Osteocyte (in vitro differentiated cells): ENCODE results near the gene NACC2. TPM values are rescaled to one million over a fixed set of nuclear protein-coding genes. Genes with fewer than 3 reads are reported as not detected.
"Not testable (repeated sequence)": the region's sequence is repeated elsewhere in the genome, so short reads cannot be mapped to it uniquely, and the experiment has no call there.

ENCODE experiments used
- DNase-seq: peaks from one replicate; pipeline ENCODE4 v3.0.0; 2021; ENCODE audit warnings: mixed read lengths; ENCODE audit not compliant: unreplicated experiment; ENCODE audit errors: extremely low spot score
- H3K27ac Mint-ChIP-seq: one replicate; pipeline ENCODE4 v1.8.0; 2021; ENCODE audit warnings: mild to moderate bottlenecking, mixed read lengths; ENCODE audit not compliant: unreplicated experiment
- H3K27me3 Mint-ChIP-seq: one replicate; pipeline ENCODE4 v1.8.0; 2021; ENCODE audit warnings: mixed read lengths; ENCODE audit not compliant: unreplicated experiment
- H3K36me3 Mint-ChIP-seq: one replicate; pipeline ENCODE4 v1.8.0; 2021; ENCODE audit warnings: mixed read lengths; ENCODE audit not compliant: unreplicated experiment
- H3K4me1 Mint-ChIP-seq: one replicate; pipeline ENCODE4 v1.8.0; 2021; ENCODE audit warnings: mixed read lengths; ENCODE audit not compliant: unreplicated experiment
- H3K4me3 Mint-ChIP-seq: one replicate; pipeline ENCODE4 v1.8.0; 2021; ENCODE audit warnings: mild to moderate bottlenecking, moderate library complexity, mixed read lengths; ENCODE audit not compliant: unreplicated experiment
- H3K9me3 Mint-ChIP-seq: one replicate; pipeline ENCODE4 v1.8.0; 2021; ENCODE audit warnings: mixed read lengths; ENCODE audit not compliant: unreplicated experiment
- CTCF ChIP-seq: fragments of 200-600 bp; sonication (generic); IDR thresholded peaks from 2 replicates; pipeline ENCODE4 v1.5.0; 2021; ENCODE audit warnings: antibody characterized with exemption, mild to moderate bottlenecking, moderate library complexity
- total RNA-seq: library from RNA; stranded (reverse); gene quantifications from 2 replicates; pipeline ENCODE4 v1.2.1, GENCODE V29; 2021

The NACC2 gene
- total RNA-seq, 1 donor from 2014 or later, result 40.1 TPM

GRCh38 chr9:135969064-135969683 lies 125.9 kb downstream of the NACC2 start:
- no peak overlapping the region for H3K27ac Mint-ChIP-seq
- H3K4me3 Mint-ChIP-seq, result no peak overlapping the region
- H3K36me3 Mint-ChIP-seq, result no peaks in the 10 kb centered on the region
- DNase-seq, result no peak
- peaks cover 15% of the 10 kb centered on the region for H3K27me3 Mint-ChIP-seq
- peaks cover 9% of the 10 kb centered on the region for H3K4me1 Mint-ChIP-seq
- no peaks in the 10 kb centered on the region for H3K9me3 Mint-ChIP-seq
- TF ChIP-seq CTCF, result no peak

- no peaks in the 10 kb centered on the region for H3K36me3 Mint-ChIP-seq
- peaks cover 9% of the 10 kb centered on the region for H3K4me1 Mint-ChIP-seq
- no peaks in the 10 kb centered on the region for H3K9me3 Mint-ChIP-seq
- no peak overlapping the region for H3K4me3 Mint-ChIP-seq
- H3K27me3 Mint-ChIP-seq, result peaks cover 20% of the 10 kb centered on the region
- no peak for DNase-seq
- TF ChIP-seq CTCF, result no peak
- no peak overlapping the region for H3K27ac Mint-ChIP-seq
Measured at GRCh38 chr9:135968601-135969000, 126.5 kb downstream of the NACC2 start.

- Mint-ChIP-seq H3K9me3 (no peaks in the 10 kb centered on the region), H3K4me3 (no peak overlapping the region), H3K4me1 (peaks cover 9% of the 10 kb centered on the region), H3K27ac (no peak overlapping the region), H3K27me3 (peaks cover 15% of the 10 kb centered on the region), H3K36me3 (no peaks in the 10 kb centered on the region)
- no peak for DNase-seq
- TF ChIP-seq CTCF, result no peak
Measured at GRCh38 chr9:135968083-135968476, 127.0 kb downstream of the NACC2 start.

- H3K9me3 Mint-ChIP-seq, H3K4me1 Mint-ChIP-seq, H3K27ac Mint-ChIP-seq, H3K36me3 Mint-ChIP-seq, DNase-seq, H3K4me3 Mint-ChIP-seq: not testable (repeated sequence)
- H3K27me3 Mint-ChIP-seq, result peaks cover 17% of the 10 kb centered on the region
Measured at GRCh38 chr9:135966916-135967260, 128.2 kb downstream of the NACC2 start.

- Mint-ChIP-seq H3K27ac (no peak overlapping the region), H3K27me3 (peaks cover 17% of the 10 kb centered on the region)
- DNase-seq, result no peak
Measured at GRCh38 chr9:135965124-135965756, 129.8 kb downstream of the NACC2 start.

More at GRCh38 chr9:135965124-135965756, 129.8 kb downstream of the NACC2 start:
- Mint-ChIP-seq H3K4me3 (no peak overlapping the region), H3K9me3 (no peaks in the 10 kb centered on the region), H3K36me3 (no peaks in the 10 kb centered on the region), H3K4me1 (peaks cover 15% of the 10 kb centered on the region)
- no peak for TF ChIP-seq CTCF
